ENCODE data around the gene ITGB4. TPM values are rescaled to one million over a fixed set of nuclear protein-coding genes. Genes with fewer than 3 reads are reported as not detected.

The ITGB4 gene
- total and polyA plus RNA-seq, 2 of the 13 experiments (the other 11 are each of a cell fraction or from before 2014, with no cell fraction given) = 6.9 to 14.5 TPM

GRCh38 chr17:75734674-75735294 is 13.5 kb downstream of the ITGB4 start (continued):
- TF ChIP-seq ZFYVE20 (CRISPR knock-in tag; IDR thresholded peaks at IDR 0.05; ENCODE audit: borderline replicate concordance, low read depth) = no peak
- no peak for TF ChIP-seq LBX2 (CRISPR knock-in tag; IDR thresholded peaks at IDR 0.05; ENCODE audit: borderline replicate concordance)
- TF ChIP-seq SNAI1 (CRISPR knock-in tag; IDR thresholded peaks at IDR 0.05; ENCODE audit: borderline replicate concordance) = no peak
- TF ChIP-seq THRA (CRISPR knock-in tag; IDR thresholded peaks at IDR 0.05; ENCODE audit: borderline replicate concordance) = no peak
- TF ChIP-seq ZNF549 (CRISPR knock-in tag; IDR thresholded peaks at IDR 0.05) = no peak
- no peak for TF ChIP-seq HMG20A (CRISPR knock-in tag; IDR thresholded peaks at IDR 0.05; ENCODE audit: borderline replicate concordance)
- TF ChIP-seq TBP (CRISPR knock-in tag; IDR thresholded peaks at IDR 0.05) = no peak
- 0 out of 2 replicates have a peak, but pooled peaks have one; percentile 18 for TF ChIP-seq ONECUT2 (CRISPR knock-in tag; IDR thresholded peaks at IDR 0.05)
- no peak for TF ChIP-seq ZNF670 (CRISPR knock-in tag; IDR thresholded peaks at IDR 0.05; ENCODE audit: borderline replicate concordance)
- TF ChIP-seq HNRNPLL (IDR thresholded peaks at IDR 0.05; ENCODE audit: low read depth, low read length, poor library complexity, severe bottlenecking) = no peak
- no peak for TF ChIP-seq SALL1 (CRISPR knock-in tag; IDR thresholded peaks at IDR 0.05)
- TF ChIP-seq DNMT3B (CRISPR knock-in tag; conservative IDR thresholded peaks at IDR 0.05) = no peak
- no peak for TF ChIP-seq SMAD1 (CRISPR knock-in tag; IDR thresholded peaks at IDR 0.05; ENCODE audit: borderline replicate concordance, low read depth)
- TF ChIP-seq KMT2B (CRISPR knock-in tag; IDR thresholded peaks at IDR 0.05) = no peak
- TF ChIP-seq ZMAT3 (CRISPR knock-in tag; conservative IDR thresholded peaks at IDR 0.05) = no peak
- no peak for TF ChIP-seq ZEB1 (IDR thresholded peaks at IDR 0.05; ENCODE audit: insufficient replicate concordance, low read depth)
- TF ChIP-seq E2F1 (CRISPR knock-in tag; IDR thresholded peaks at IDR 0.05) = no peak
- no peak for TF ChIP-seq HNRNPK (IDR thresholded peaks at IDR 0.05; ENCODE audit: low read depth, low read length, poor library complexity, severe bottlenecking)
- TF ChIP-seq ZNF710 (CRISPR knock-in tag; IDR thresholded peaks at IDR 0.05; ENCODE audit: borderline replicate concordance) = peak; percentile 68; the same call in 1 of the 2 replicates
- TF ChIP-seq HDAC6 (IDR thresholded peaks at IDR 0.05; ENCODE audit: low read depth, low read length) = no peak
- TF ChIP-seq FOXA1 (IDR thresholded peaks at IDR 0.05) = no peak
- no peak for TF ChIP-seq FOXA1 (CRISPR knock-in tag; IDR thresholded peaks at IDR 0.05)
- 0 out of 2 replicates have a peak, but pooled peaks have one; percentile 28 for TF ChIP-seq MXD4 (CRISPR knock-in tag; IDR thresholded peaks at IDR 0.05)
